Breast epithelium (tissue), 4 donors: Measurements from ENCODE around the gene NAT16. TPM values are rescaled to one million over a fixed set of nuclear protein-coding genes. Genes with fewer than 3 reads are reported as not detected.
"Not testable (repeated sequence)": the region's sequence is repeated elsewhere in the genome, so short reads cannot be mapped to it uniquely, and the experiment has no call there.

Source experiments
- DNase-seq, 2 donors: peaks; one replicate each; pipeline ENCODE4 v3.0.0-alpha.2; 2019; ENCODE audit warnings: low spot score in 2 of 2
- H3K27ac ChIP-seq, 2 donors: fragments of 200-600 bp; sonication (generic) in 1 of 2; one replicate each; pipeline ENCODE4 v1.5.1; 2016 to 2019; ENCODE audit warnings: mild to moderate bottlenecking in 1 of 2
- H3K27me3 ChIP-seq, 2 donors: fragments of 200-600 bp; sonication (generic) in 1 of 2; one replicate each; pipeline versions ENCODE4 v1.5.1 to v1.6.0; 2017 to 2019; ENCODE audit warnings: control low read depth in 1 of 2, mild to moderate bottlenecking in 1 of 2
- H3K36me3 ChIP-seq: fragments of 200-600 bp; one replicate; pipeline ENCODE4 v1.5.1; 2019
- H3K4me1 ChIP-seq, 2 donors: fragments of 200-600 bp; sonication (generic); one replicate each; pipeline ENCODE4 v1.5.1; 2016 to 2019; ENCODE audit warnings: control low read depth in 1 of 2
- H3K4me3 ChIP-seq, 3 donors: fragments of 200-600 bp; sonication (generic); 1 replicate in 2 of 3; 2 replicates in 1 of 3; pipeline ENCODE4 v1.5.1; 2016 to 2019; ENCODE audit warnings: mild to moderate bottlenecking in 3 of 3, moderate library complexity in 2 of 3
- H3K9me3 ChIP-seq, 2 donors: fragments of 200-600 bp; sonication (generic) in 1 of 2; one replicate each; pipeline ENCODE4 v1.5.1; 2016 to 2019; ENCODE audit warnings: control low read depth in 1 of 2
- POLR2A ChIP-seq: fragments of 450-650 bp; IDR thresholded peaks from one replicate; pipeline ENCODE4 v1.6.1; 2016; ENCODE audit warnings: antibody characterized with exemption, mild to moderate bottlenecking, moderate library complexity
- POLR2AphosphoS5 ChIP-seq, 3 donors: sonication (generic); formaldehyde crosslinking; IDR thresholded peaks; one replicate each; pipeline ENCODE4 v1.6.1; 2017; ENCODE audit warnings: antibody characterized with exemption in 3 of 3
- intact Hi-C: fragments of 100-400 bp; cut with DNase I; formaldehyde crosslinking; loops from one replicate; pipeline ENCODE4 v1.15.1; 2023; ENCODE audit warnings: low total_unique reads
- total RNA-seq, 3 donors: library from RNA; depleted of rRNA; stranded (reverse); fragments of >200 nt; gene quantifications; one replicate each; pipeline ENCODE4 v1.1.0, GENCODE V29; 2016
- TF ChIP-seq, protein P1 (sequence below), 3 donors: fragments of 450-650 bp; IDR thresholded peaks; one replicate each; pipeline ENCODE4 v1.5.1; 2016 to 2017; ENCODE audit warnings: antibody characterized with exemption in 3 of 3, mild to moderate bottlenecking in 3 of 3, moderate library complexity in 3 of 3

The NAT16 gene
- total RNA-seq, 3 donors from 2014 or later = not detected

DNA sequence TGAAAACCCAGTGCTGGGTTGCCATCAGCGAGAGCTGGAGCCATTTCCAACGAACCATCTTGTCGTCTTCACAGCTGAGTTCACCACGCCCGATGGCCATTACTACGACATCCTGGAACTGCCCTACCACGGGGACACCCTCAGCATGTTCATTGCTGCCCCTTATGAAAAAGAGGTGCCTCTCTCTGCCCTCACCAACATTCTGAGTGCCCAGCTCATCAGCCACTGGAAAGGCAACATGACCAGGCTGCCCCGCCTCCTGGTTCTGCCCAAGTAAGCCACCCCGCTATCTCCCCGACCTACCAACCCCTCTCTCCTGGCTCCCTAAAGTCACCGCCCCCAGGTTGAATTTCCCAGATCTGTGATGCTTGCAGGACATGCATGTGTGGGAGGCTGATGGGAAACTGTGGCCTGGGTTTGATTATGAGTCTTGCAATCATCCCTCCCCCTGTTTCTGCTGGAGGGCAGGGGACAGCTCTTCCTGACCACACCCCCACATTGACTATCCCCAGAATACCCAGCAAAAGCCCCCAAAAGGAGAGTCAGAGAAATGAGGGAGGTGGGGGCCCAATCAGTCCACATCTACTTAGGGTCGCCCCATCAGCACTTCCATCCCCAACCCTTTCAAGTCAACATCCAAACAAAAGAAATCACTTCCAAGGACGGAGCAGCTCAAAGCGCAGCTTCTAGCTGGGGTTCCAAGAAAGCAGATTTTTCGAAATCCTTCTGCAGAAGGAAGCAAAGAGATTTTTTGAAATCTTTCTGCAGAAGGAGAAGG lies 46.3 kb downstream of the NAT16 start:
- no peaks in the 10 kb centered on the region for H3K4me1 ChIP-seq
- no peaks in the 10 kb centered on the region for H3K36me3 ChIP-seq
- no peaks in the 10 kb centered on the region for H3K9me3 ChIP-seq
- DNase-seq = no peak
- TF ChIP-seq, protein P1, sequence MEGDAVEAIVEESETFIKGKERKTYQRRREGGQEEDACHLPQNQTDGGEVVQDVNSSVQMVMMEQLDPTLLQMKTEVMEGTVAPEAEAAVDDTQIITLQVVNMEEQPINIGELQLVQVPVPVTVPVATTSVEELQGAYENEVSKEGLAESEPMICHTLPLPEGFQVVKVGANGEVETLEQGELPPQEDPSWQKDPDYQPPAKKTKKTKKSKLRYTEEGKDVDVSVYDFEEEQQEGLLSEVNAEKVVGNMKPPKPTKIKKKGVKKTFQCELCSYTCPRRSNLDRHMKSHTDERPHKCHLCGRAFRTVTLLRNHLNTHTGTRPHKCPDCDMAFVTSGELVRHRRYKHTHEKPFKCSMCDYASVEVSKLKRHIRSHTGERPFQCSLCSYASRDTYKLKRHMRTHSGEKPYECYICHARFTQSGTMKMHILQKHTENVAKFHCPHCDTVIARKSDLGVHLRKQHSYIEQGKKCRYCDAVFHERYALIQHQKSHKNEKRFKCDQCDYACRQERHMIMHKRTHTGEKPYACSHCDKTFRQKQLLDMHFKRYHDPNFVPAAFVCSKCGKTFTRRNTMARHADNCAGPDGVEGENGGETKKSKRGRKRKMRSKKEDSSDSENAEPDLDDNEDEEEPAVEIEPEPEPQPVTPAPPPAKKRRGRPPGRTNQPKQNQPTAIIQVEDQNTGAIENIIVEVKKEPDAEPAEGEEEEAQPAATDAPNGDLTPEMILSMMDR (IDR thresholded peaks at IDR 0.05) = no peak
- no peak for TF ChIP-seq POLR2A
- no peak for TF ChIP-seq POLR2AphosphoS5 (IDR thresholded peaks at IDR 0.05)
- intact Hi-C loops = no loop called here
- H3K27ac ChIP-seq = peak overlapping the region in 1 of 2 donors; percentile 70
- H3K4me3 ChIP-seq = no peak overlapping the region
- H3K27me3 ChIP-seq = no peaks in the 10 kb centered on the region

DNA sequence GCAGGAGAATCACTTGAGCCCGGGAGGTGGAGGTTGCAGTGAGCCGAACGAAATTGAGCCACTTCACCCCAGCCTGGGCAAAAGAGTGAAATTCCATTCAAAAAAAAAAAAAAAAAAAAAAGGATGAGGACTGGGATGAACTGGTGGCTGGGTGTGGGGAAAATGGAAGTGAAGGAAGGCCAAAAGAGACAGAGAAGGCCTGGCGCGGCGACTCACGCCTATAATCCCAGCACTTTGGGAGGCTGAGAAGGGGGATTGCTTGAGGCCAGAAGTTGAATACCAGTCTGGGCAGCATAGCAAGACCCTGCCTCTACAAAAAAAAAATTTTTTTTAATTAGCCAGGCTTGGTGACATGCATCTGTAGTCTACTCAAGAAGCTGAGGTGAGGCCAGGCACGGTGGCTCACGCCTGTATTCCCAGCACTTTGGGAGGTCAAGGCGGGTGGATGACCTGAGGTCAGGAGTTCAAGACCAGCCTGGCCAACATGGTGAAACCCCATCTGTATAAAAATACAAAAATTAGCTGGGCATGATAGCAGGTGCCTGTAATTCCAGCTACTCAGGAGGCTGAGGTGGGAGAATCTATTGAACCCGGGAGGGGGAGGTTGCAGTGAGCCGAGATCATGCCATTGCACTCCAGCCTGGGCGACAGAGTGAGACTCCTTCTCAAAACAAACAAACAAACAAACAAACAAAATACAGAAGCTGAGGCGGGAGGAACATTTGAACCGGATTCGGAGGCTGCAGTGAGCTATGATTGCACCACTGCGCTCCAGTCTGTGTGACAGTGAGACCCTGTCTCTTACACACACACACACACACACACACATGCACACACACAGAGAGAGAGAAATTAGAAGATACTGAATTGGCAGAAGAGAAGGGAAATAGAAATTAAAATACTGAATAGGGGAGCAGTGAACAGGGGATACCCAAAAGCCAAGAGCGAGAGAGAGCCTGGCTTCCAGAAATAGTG lies 47.2 kb downstream of the NAT16 start:
- H3K36me3 ChIP-seq, H3K4me3 ChIP-seq, DNase-seq, intact Hi-C loops, H3K9me3 ChIP-seq, H3K27ac ChIP-seq, H3K27me3 ChIP-seq, H3K4me1 ChIP-seq: not testable (repeated sequence)

DNA sequence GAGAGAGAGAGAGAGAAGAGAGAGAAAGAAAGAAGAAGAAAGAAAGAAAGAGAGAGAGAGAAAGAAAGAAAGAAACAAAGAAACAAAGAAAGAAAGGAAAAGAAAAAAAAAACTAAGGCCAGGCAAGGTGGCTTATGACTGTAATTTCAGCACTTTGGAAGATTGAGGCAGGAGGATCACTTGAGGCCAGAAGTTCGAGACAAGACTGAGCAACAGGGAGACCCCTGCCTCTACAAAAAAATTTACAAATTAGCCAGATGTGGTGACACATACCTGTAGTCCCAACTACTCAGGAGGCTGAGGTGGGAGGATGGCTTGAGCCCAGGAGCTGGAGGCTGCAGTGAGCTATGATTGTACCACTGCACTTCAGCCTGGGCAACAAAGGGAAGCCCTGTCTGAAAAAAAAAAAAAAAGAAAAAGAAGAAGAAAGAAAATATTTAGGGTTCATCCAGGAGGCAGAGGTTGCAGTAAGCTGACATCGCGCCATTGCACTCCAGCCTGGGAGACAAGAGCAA lies 50.4 kb downstream of the NAT16 start:
- Histone ChIP-seq H3K9me3 (no peaks in the 10 kb centered on the region), H3K4me3 (no peak overlapping the region), H3K27ac (no peak overlapping the region), H3K27me3 (no peaks in the 10 kb centered on the region), H3K36me3 (no peaks in the 10 kb centered on the region), H3K4me1 (no peaks in the 10 kb centered on the region)
- intact Hi-C loops = no loop called here
- TF ChIP-seq, protein P1 (IDR thresholded peaks at IDR 0.05) = no peak
- TF ChIP-seq POLR2A (no peak), POLR2AphosphoS5 (IDR thresholded peaks at IDR 0.05) (no peak)
- no peak for DNase-seq

DNA sequence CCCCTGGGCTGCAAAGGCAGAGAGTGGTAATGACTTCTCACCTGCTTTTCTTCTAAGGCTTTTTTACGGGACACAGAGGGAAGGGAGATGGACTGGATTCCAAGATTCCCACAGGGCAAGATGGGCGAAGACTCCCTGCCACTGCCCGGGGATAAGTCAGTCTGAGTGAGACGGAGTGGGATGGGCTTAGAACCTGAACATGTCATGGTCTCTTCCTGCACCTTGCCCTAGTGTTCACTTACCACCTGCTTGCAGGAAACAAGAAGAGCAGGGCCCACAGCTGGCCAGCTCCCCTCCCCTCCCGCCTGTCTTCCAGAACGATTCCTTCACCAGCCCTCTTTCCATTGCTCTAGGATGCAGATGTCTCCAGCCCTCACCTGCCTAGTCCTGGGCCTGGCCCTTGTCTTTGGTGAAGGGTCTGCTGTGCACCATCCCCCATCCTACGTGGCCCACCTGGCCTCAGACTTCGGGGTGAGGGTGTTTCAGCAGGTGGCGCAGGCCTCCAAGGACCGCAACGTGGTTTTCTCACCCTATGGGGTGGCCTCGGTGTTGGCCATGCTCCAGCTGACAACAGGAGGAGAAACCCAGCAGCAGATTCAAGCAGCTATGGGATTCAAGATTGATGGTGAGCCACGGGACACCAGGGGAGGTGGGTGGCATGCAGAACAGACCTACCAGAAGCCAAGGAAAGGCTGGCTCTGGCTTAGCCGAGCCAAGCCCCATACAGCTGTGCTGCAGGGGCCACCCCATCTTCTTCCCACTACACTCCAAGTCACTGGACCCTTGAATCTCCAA lies 51.9 kb downstream of the NAT16 start:
- Histone ChIP-seq H3K27ac (no peak overlapping the region), H3K36me3 (no peaks in the 10 kb centered on the region), H3K4me1 (no peaks in the 10 kb centered on the region), H3K4me3 (peak overlapping the region in 1 of 3 donors; percentile 35), H3K9me3 (no peaks in the 10 kb centered on the region), H3K27me3 (no peaks in the 10 kb centered on the region)
- intact Hi-C loops = no loop called here
- TF ChIP-seq POLR2AphosphoS5 (IDR thresholded peaks at IDR 0.05) = no peak
- TF ChIP-seq, protein P1 (IDR thresholded peaks at IDR 0.05) = no peak
- TF ChIP-seq POLR2A = no peak
- no peak for DNase-seq

DNA sequence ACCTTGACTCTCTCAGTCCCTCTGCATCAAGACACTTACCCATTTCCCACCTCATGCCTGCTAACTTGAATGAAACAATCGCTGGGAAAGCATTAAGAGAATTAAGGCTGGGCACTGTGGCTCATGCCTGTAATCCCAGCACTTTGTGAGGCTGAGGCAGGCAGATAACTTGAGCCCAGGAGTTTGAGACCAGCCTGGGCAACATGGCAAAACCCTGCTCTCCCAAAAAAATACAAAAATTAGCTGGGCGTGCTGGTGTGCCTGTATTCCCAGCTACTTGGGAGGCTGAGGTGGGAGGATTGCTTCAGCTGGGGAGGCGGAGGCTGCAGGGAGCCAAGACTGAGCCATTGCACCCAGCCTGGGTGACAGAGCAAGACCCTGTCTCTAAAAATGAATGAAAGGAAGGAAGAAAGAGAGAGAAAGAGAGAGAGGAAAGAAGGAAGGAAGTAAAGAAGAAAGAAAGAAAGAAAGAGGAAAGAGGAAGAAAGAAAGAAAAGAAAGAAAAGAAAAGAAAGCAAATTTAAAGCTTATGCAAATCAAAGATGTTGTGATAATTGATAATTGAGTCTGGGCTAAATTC lies 52.5 kb downstream of the NAT16 start:
- Histone ChIP-seq H3K27me3 (no peaks in the 10 kb centered on the region), H3K4me1 (no peaks in the 10 kb centered on the region), H3K36me3 (no peaks in the 10 kb centered on the region), H3K9me3 (no peaks in the 10 kb centered on the region), H3K4me3 (peak overlapping the region; percentile 30 to 55 (median 35)), H3K27ac (peak overlapping the region; percentile 71 to 86)
- no peak for DNase-seq
- no peak for TF ChIP-seq POLR2AphosphoS5 (IDR thresholded peaks at IDR 0.05)
- TF ChIP-seq, protein P1 (IDR thresholded peaks at IDR 0.05) = no peak
- no peak for TF ChIP-seq POLR2A
- intact Hi-C loops = no loop called here
